Measurements from ENCODE around the gene FAM118A. TPM values are rescaled to one million over a fixed set of nuclear protein-coding genes. Genes with fewer than 3 reads are reported as not detected.
A peak's percentile ranks its signal among the peaks of the same experiment; 100 is the strongest.

Gene FAM118A
- total and polyA plus RNA-seq, 9 of the 15 experiments (the other 6 are each of a cell fraction or from before 2014, with no cell fraction given) = 17.0 to 223 (median 59.4) TPM

GRCh38 chr22:45341498-45341897 lies 31.8 kb downstream of the FAM118A start (continued):
- TF ChIP-seq ZBTB40 (IDR thresholded peaks at IDR 0.05) = 0 out of 2 replicates have a peak, but pooled peaks have one; percentile 29
- TF ChIP-seq ZBTB40 (CRISPR knock-in tag; IDR thresholded peaks at IDR 0.05) = no peak
- no peak for TF ChIP-seq ZNF75A (CRISPR knock-in tag; IDR thresholded peaks at IDR 0.05)

All from K562 (cell line).